HS-27A (cell line): ENCODE measurements around the gene TESK2.

Experiments used
- DNase-seq: peaks from one replicate; pipeline ENCODE4 v3.0.0-alpha.2; 2012; ENCODE audit warnings: low read depth, missing footprints

The TESK2 gene

DNA sequence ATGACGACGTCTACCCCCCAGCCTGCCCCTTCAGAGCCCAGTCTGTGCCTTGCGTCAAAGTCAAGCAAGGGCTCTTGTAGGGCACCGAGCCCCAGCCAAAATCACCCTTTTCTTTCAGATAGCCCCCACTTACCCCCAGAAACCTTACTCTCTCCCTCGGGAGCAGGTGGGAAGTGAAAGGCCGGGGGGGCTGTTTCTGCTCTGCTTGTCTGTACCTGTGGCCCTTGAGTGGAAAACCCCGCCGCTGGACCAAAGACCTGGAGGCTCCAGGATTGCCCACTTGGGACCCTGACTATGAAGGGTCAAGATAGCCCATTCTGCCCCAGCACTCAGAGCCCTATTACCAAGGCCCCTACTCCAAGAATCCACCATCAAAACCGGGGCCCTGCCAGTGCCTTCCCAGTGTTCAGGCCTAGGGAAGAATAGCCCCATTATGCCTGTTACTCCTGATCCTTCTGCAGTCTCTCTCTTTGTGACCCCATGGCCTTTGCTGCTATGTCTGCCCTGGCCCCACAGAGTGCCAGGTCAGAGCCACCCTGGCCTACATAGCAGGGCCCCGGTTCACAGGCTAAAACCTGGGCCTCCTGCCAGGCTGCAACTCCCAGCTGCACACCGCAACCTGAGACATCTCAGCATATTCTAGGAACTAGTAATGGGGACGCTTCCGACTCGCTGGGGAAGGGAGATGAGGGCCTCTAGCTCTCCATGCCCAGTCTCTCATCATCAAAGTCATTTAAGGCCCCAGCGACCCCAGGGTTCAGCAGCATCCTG, 186.5 kb downstream of the TESK2 start:
- DNase-seq = no peak

DNA sequence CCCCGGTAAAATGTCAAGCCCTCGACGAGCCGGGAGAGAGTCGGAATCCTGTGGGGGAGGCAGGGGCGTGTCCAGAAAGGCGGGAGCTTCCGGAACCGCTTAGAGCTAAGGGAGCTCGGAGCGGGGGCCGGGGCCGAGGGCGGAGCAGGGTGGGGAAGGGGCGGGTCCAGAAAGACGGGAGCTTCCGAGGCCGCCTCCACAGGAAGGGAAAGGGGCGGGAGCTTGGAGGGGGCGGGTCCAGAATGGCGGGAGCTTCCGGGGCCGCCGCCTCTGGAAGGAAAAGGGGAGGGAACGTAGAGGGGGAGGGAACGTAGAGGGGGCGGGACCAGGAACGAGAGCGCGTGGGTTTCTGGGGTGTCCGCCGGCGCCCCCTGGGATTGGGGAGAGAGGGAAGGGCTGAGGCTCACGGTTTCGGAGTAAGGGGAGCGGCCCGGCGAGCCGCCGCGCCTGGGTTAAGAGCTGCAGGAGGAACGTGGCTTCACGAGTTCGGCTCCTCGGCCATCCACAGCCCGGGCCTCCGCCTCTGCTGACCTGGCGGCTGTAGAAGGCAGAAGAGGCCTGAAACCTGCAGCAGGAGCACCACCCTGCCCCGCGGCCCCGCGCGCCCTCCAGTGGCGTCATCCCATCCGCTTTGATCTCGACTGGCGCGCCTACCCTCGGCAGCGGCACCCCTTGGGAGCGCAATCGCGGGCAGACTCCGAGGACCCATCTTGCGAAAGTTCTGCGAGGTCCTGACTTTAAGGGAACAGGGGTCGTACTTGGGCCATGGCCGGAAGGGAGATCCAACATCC, 187.2 kb downstream of the TESK2 start:
- DNase-seq = peak; percentile 94

DNA sequence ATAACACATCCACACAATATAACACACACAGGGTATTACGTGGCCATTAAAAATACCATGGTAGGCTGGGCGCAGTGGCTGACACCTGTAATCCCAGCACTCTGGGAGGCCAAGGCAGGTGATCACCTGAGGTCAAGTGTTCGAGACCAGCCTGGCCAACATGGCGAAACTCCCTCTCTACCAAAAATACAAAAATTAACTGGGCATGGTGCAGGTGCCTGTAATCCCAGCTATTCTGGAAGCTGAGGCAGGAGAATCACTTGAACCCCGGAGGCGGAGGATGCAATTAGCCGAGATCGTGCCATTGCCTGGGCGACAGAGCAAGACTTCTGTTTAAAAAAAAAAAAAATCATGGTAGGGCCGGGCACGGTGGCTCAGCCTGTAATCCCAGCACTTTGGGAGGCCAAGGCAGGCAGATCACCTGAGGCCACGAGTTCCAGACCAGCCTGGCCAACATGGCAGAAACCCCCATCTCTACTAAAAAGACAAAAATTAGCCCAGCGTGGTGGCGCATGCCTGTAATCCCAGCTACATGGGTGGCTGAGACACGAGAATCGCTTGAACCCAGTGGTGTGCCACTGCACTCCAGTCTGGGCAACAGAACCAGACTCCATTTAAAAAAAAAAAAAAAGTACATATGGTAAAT, 188.3 kb downstream of the TESK2 start:
- no peak for DNase-seq

DNA sequence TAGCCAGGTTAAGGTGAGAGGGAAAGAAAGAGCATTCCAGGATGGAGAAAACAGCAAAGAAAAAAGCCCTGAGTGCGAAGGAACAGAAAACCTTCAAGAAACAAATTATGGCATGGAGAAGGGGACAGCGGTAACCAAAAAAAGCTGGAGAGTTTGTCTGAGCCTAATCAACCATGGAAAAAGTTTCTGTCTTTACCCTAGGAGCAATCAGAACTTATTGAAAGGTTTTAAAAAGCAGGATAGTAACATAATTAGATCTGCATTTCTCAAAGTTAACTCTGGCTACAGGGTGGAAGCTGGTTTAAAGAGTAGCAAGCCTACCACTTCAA, 190.3 kb downstream of the TESK2 start:
- no peak for DNase-seq

DNA sequence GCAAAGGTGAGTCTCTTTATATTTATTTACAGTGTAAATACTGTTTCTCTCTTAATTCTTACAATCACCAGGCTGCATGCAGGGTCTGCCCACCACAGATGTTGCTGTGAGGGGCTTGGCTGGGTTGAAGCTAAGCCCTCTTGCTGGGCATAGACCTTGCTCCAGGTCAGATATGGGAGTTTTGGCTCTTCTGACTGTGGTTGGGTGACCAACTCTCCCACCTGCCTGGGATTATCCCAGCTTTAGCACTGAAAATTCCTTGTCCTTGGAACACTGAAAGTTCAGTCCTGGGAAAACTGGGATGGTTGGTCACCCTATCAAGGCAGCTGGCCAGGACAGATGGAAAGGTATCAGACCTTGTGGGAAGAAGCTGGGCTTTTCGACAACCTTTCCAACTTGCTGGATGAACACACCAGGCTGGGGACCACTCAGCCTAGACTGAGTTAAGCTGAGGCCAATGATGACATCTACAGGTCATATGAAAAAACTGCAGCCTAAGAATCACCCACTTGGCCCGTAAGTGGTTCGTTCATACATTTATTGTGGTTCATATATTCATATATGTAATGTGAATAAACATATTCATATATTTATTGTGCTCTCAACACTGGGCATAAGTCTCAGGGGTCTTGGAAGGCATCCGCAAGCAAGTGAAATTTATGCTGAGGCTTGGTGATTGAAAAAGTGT, 190.8 kb downstream of the TESK2 start:
- peak; percentile 41 for DNase-seq

DNA sequence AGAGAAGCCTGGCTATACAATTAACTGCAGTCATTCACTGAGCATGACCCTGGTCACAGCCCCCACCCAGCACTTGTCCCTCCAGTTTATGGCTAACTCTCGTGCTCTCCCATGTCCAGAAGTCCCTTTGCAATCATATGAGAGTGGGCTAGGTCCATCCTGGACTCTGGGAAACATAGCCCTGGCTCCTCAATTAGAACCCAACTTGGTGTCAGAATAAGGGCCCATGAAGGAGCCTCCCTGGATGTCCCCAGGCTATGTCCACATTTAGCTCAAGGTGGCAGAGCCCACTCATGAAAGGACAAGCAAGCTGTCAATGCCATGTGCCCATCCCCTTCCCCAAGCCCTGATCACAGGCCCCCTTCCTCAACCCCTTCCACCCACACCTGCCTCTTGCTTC, 191.7 kb downstream of the TESK2 start:
- no peak for DNase-seq

DNA sequence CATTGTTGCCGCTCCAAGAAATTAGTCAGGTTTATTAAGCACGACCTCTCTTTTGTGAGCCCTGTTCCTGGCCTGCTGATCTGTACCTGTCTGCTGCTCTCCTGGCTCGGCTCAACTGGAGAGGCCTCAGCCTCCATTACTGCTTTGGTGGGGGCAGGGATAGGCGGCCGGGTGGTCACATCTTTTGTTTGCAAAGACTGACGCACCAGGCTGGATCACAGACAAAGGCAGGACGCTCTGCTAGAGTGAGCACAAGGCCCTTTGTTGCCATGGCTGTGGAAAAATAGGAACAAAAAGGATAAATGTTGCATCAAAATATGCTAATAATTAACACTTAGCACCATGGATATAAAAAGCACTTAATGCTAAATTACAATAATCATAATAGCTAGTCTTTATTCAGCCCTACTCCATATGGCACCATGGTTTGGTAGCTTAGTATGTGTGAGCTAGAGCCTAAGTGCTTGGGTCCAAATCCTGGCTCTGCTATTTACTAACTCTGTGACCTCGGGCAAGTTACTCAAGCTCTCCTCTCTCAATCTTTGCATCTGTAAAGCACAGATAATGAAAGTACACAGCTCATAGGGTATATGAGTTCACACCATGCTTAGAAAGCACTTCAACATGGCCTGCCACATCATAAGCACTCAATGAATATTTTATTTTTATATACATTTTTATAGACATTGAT, 193.2 kb downstream of the TESK2 start:
- DNase-seq = no peak
